ENCODE results near the gene PRMT7.

- TF ChIP-seq, protein P1, sequence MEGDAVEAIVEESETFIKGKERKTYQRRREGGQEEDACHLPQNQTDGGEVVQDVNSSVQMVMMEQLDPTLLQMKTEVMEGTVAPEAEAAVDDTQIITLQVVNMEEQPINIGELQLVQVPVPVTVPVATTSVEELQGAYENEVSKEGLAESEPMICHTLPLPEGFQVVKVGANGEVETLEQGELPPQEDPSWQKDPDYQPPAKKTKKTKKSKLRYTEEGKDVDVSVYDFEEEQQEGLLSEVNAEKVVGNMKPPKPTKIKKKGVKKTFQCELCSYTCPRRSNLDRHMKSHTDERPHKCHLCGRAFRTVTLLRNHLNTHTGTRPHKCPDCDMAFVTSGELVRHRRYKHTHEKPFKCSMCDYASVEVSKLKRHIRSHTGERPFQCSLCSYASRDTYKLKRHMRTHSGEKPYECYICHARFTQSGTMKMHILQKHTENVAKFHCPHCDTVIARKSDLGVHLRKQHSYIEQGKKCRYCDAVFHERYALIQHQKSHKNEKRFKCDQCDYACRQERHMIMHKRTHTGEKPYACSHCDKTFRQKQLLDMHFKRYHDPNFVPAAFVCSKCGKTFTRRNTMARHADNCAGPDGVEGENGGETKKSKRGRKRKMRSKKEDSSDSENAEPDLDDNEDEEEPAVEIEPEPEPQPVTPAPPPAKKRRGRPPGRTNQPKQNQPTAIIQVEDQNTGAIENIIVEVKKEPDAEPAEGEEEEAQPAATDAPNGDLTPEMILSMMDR (IDR thresholded peaks at IDR 0.05): no peak
- TF ChIP-seq POLR2AphosphoS5 (IDR thresholded peaks at IDR 0.05): no peak
- no peak for TF ChIP-seq EP300 (IDR thresholded peaks at IDR 0.05)
These were observed 14.1 kb downstream of the PRMT7 start for GRCh38 chr16:68324780-68325357.

Measured in upper lobe of left lung (tissue), 4 donors.